Panc1 (cell line): ENCODE results near the gene CRHR2. TPM values are rescaled to one million over a fixed set of nuclear protein-coding genes. Genes with fewer than 3 reads are reported as not detected.

ENCODE experiments used
- ATAC-seq: fragments of 200-7000 bp; cut with Tn5 transposase; 2 replicates; pipeline ENCODE4 v1.9.1; 2020; ENCODE audit warnings: mild to moderate bottlenecking, moderate library complexity
- BruUV-seq: library from RNA; stranded (reverse); fragments of 400-500 nt; replicated peaks from 2 replicates; lab custom pipeline; 2021; lab: Mats Ljungman, UMichigan
- CTCF ChIA-PET: fragments of 300-600 bp; sonication (Branson Sonifier 250); formaldehyde crosslinking; loops from one replicate; lab custom pipeline; 2022; ENCODE audit warnings: antibody characterized with exemption; lab: Charles Lee
- POLR2A ChIA-PET: fragments of 300-600 bp; sonication (Branson Sonifier 250); formaldehyde crosslinking; loops from one replicate; lab custom pipeline; 2022; ENCODE audit warnings: antibody characterized with exemption; lab: Charles Lee
- DNase-seq: peaks from one replicate; pipeline ENCODE4 v3.0.0-alpha.2; 2010; ENCODE audit warnings: low read depth, low spot score
- H3K27ac ChIP-seq: 2 replicates; pipeline ENCODE4 v1.5.1; 2011; ENCODE audit warnings: mild to moderate bottlenecking, low read length, inconsistent platforms
- H3K27me3 ChIP-seq: fragments of 200-500 bp; sonication (Bioruptor generic); 2 replicates; pipeline ENCODE4 v1.6.0; 2014; ENCODE audit warnings: low read length, inconsistent platforms; ENCODE audit not compliant: control insufficient read depth, insufficient read depth
- H3K36me3 ChIP-seq: fragments of 200-500 bp; sonication (Bioruptor generic); 2 replicates; pipeline ENCODE4 v1.5.1; 2014; ENCODE audit warnings: inconsistent platforms, mild to moderate bottlenecking, low read length, moderate library complexity; ENCODE audit not compliant: control insufficient read depth, insufficient read depth
- H3K4me1 ChIP-seq: 2 replicates; pipeline ENCODE4 v1.5.1; 2011; ENCODE audit warnings: inconsistent platforms, mild to moderate bottlenecking, low read length, moderate library complexity; ENCODE audit not compliant: control insufficient read depth, insufficient read depth
- H3K4me3 ChIP-seq, 2 experiments: 2 replicates each; pipeline ENCODE4 v1.5.1; 2011 to 2012; ENCODE audit warnings: low read depth in 2 of 2, low read length in 2 of 2, mild to moderate bottlenecking in 2 of 2, inconsistent platforms in 1 of 2, moderate library complexity in 1 of 2
- H3K9me3 ChIP-seq: fragments of 200-500 bp; sonication (Bioruptor generic); 2 replicates; pipeline ENCODE4 v1.5.1; 2014; ENCODE audit warnings: low read depth, mild to moderate bottlenecking, inconsistent platforms, low read length, moderate library complexity; ENCODE audit not compliant: control insufficient read depth, insufficient read depth
- POLR2AphosphoS5 ChIP-seq: IDR thresholded peaks from 2 replicates; pipeline ENCODE4 v1.6.1; 2012; ENCODE audit warnings: mild to moderate bottlenecking, low read depth, low read length, moderate library complexity
- SIN3A ChIP-seq: IDR thresholded peaks from 2 replicates; pipeline ENCODE4 v1.6.1; 2012; ENCODE audit warnings: low read depth, mild to moderate bottlenecking, low read length, moderate library complexity, borderline replicate concordance; ENCODE audit not compliant: insufficient read depth
- TCF7L2 ChIP-seq: IDR thresholded peaks from 2 replicates; pipeline ENCODE4 v1.6.1; 2011; ENCODE audit warnings: mild to moderate bottlenecking, low read depth, low read length, inconsistent platforms
- in situ Hi-C: cut with HindIII; loops from 2 replicates; pipeline ENCODE4 v1.10.0; 2016; ENCODE audit warnings: low sequenced_read_pairs, low pct_unique_long_range_greater_than_20kb
- intact Hi-C: fragments of 100-400 bp; cut with micrococcal nuclease; formaldehyde crosslinking; loops from one replicate; pipeline ENCODE4 v1.10.0; 2022; ENCODE audit not compliant: unreplicated experiment
- total RNA-seq: library from RNA; stranded (reverse); gene quantifications from one replicate; pipeline ENCODE4 v1.2.1, GENCODE V29; 2021; ENCODE audit not compliant: unreplicated experiment
- TF ChIP-seq, protein P1 (sequence below): fragments of 450-650 bp; IDR thresholded peaks from 2 replicates; pipeline ENCODE4 v1.5.1; 2017; ENCODE audit warnings: mild to moderate bottlenecking
- TF ChIP-seq, protein P2 (sequence below), 2 experiments: IDR thresholded peaks; 2 replicates each; pipeline ENCODE4 v1.6.1; 2011 to 2012; ENCODE audit warnings: low read depth in 2 of 2, control low read depth in 1 of 2, low read length in 1 of 2, mild to moderate bottlenecking in 1 of 2, moderate library complexity in 1 of 2; ENCODE audit not compliant: insufficient read depth in 1 of 2

The CRHR2 gene
- total RNA-seq, 1 experiment from 2014 or later = not detected

- TF ChIP-seq TCF7L2 (no peak), POLR2AphosphoS5 (0 out of 2 replicates have a peak, but pooled peaks have one; percentile 5)
- Histone ChIP-seq H3K9me3 (no peaks in the 10 kb centered on the region; the same call in 1 of the 2 replicates), H3K27ac (no peak overlapping the region), H3K36me3 (peaks cover 53% of the 10 kb centered on the region), H3K4me3 (no peak overlapping the region), H3K4me1 (no peaks in the 10 kb centered on the region), H3K27me3 (no peaks in the 10 kb centered on the region)
- POLR2A ChIA-PET = no interaction called here
- BruUV-seq = no TSS peak
- DNase-seq (no peak), ATAC-seq (no peak)
- in situ Hi-C loops = no loop called here
- intact Hi-C loops = no loop called here
- CTCF ChIA-PET = no interaction called here
Observed at GRCh38 chr7:30634193-30634626, 48.0 kb downstream of the CRHR2 start.

DNA sequence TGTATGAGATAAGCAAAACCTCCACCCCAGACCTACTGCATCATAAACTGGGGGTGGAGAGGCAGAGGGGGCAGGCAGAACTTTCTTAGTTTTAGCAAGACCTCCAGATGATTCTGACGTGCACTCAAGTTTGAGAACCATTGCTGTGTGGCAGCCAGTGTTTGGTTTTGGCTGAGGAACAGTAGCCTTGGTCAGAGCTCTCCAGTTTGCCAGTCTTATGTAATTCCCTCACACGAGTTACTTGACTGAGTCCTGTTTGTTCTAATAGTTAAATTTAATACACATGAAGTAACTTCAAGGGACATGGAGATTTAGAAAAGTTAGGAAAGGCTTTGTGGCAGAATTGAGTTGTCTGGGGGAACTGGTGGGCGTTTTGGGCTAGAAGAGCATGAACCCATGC is 49.0 kb downstream of the CRHR2 start:
- H3K4me3 ChIP-seq = no peak overlapping the region
- H3K4me1 ChIP-seq = no peaks in the 10 kb centered on the region
- H3K27me3 ChIP-seq = no peaks in the 10 kb centered on the region
- H3K27ac ChIP-seq = no peak overlapping the region
- ChIA-PET POLR2A (no interaction called here), CTCF (no interaction called here)
- TF ChIP-seq, protein P1, sequence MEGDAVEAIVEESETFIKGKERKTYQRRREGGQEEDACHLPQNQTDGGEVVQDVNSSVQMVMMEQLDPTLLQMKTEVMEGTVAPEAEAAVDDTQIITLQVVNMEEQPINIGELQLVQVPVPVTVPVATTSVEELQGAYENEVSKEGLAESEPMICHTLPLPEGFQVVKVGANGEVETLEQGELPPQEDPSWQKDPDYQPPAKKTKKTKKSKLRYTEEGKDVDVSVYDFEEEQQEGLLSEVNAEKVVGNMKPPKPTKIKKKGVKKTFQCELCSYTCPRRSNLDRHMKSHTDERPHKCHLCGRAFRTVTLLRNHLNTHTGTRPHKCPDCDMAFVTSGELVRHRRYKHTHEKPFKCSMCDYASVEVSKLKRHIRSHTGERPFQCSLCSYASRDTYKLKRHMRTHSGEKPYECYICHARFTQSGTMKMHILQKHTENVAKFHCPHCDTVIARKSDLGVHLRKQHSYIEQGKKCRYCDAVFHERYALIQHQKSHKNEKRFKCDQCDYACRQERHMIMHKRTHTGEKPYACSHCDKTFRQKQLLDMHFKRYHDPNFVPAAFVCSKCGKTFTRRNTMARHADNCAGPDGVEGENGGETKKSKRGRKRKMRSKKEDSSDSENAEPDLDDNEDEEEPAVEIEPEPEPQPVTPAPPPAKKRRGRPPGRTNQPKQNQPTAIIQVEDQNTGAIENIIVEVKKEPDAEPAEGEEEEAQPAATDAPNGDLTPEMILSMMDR = no peak
- TF ChIP-seq, protein P2, sequence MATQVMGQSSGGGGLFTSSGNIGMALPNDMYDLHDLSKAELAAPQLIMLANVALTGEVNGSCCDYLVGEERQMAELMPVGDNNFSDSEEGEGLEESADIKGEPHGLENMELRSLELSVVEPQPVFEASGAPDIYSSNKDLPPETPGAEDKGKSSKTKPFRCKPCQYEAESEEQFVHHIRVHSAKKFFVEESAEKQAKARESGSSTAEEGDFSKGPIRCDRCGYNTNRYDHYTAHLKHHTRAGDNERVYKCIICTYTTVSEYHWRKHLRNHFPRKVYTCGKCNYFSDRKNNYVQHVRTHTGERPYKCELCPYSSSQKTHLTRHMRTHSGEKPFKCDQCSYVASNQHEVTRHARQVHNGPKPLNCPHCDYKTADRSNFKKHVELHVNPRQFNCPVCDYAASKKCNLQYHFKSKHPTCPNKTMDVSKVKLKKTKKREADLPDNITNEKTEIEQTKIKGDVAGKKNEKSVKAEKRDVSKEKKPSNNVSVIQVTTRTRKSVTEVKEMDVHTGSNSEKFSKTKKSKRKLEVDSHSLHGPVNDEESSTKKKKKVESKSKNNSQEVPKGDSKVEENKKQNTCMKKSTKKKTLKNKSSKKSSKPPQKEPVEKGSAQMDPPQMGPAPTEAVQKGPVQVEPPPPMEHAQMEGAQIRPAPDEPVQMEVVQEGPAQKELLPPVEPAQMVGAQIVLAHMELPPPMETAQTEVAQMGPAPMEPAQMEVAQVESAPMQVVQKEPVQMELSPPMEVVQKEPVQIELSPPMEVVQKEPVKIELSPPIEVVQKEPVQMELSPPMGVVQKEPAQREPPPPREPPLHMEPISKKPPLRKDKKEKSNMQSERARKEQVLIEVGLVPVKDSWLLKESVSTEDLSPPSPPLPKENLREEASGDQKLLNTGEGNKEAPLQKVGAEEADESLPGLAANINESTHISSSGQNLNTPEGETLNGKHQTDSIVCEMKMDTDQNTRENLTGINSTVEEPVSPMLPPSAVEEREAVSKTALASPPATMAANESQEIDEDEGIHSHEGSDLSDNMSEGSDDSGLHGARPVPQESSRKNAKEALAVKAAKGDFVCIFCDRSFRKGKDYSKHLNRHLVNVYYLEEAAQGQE (IDR thresholded peaks at IDR 0.05; ENCODE audit: insufficient read depth in 1 of 2, low read depth in 2 of 2, low read length in 1 of 2) = no peak
- TF ChIP-seq TCF7L2 (no peak), SIN3A (no peak), POLR2AphosphoS5 (no peak)
- no peaks in the 10 kb centered on the region; the same call in 1 of the 2 replicates for H3K9me3 ChIP-seq
- H3K36me3 ChIP-seq = peaks cover 62% of the 10 kb centered on the region
- in situ Hi-C loops (no loop called here), intact Hi-C loops (no loop called here)
- ATAC-seq = 0 out of 2 replicates have a peak, but pooled peaks have one; percentile 34
- DNase-seq = no peak
- no TSS peak for BruUV-seq

GRCh38 chr7:30630986-30631385 is 51.3 kb downstream of the CRHR2 start:
- CTCF ChIA-PET = no interaction called here
- POLR2A ChIA-PET = no interaction called here
- H3K4me1 ChIP-seq = no peaks in the 10 kb centered on the region
- TF ChIP-seq, protein P2 (IDR thresholded peaks at IDR 0.05; ENCODE audit: insufficient read depth in 1 of 2, low read depth in 2 of 2, low read length in 1 of 2) = no peak
- TF ChIP-seq SIN3A (no peak), TCF7L2 (no peak), POLR2AphosphoS5 (no peak)
- TF ChIP-seq, protein P1 = no peak
- no TSS peak for BruUV-seq
- H3K9me3 ChIP-seq = no peaks in the 10 kb centered on the region; the same call in 1 of the 2 replicates
- DNase-seq = no peak
- H3K4me3 ChIP-seq = no peak overlapping the region
- no peaks in the 10 kb centered on the region for H3K27me3 ChIP-seq
- H3K27ac ChIP-seq = no peak overlapping the region
- in situ Hi-C loops = no loop called here
- intact Hi-C loops = no loop called here
- no peak for ATAC-seq
- peaks cover 71% of the 10 kb centered on the region for H3K36me3 ChIP-seq
